Measurements from ENCODE around the gene RGS10. TPM values are rescaled to one million over a fixed set of nuclear protein-coding genes. Genes with fewer than 3 reads are reported as not detected.

The RGS10 gene, protein sequence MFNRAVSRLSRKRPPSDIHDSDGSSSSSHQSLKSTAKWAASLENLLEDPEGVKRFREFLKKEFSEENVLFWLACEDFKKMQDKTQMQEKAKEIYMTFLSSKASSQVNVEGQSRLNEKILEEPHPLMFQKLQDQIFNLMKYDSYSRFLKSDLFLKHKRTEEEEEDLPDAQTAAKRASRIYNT
- 47.4 and 56.5 TPM in 2 replicates for polyA plus RNA-seq

GRCh38 chr10:119542357-119542987 lies at the start of gene RGS10:
TSS of gene RGS10 (minus strand) at chr10:119542719. CDS start at chr10:119542638, 81 bp downstream.

Other genes with a start within 250 kb of the RGS10 start
- 47.7 and 56.7 TPM in 2 replicates for gene TIAL1, start 54.2 kb upstream of the RGS10 start, polyA plus RNA-seq
- gene BAG3, start 108.7 kb upstream of the RGS10 start, polyA plus RNA-seq, result 29.2 and 40.2 TPM in 2 replicates
- 72.6 and 81.5 TPM in 2 replicates for gene INPP5F, start 183.3 kb upstream of the RGS10 start, polyA plus RNA-seq

All from Purkinje cell (primary cell).